SU-DHL-6 (cell line): ENCODE results near the gene POFUT2.
"Not testable (repeated sequence)": the region's sequence is repeated elsewhere in the genome, so short reads cannot be mapped to it uniquely, and the experiment has no call there.

Experiments
- H2AFZ ChIP-seq: fragments of 200-600 bp; sonication (generic); 2 replicates; pipeline ENCODE4 v1.6.1; 2014; ENCODE audit warnings: low read depth, mild to moderate bottlenecking, moderate library complexity, mixed read lengths, antibody characterized with exemption, low read length; ENCODE audit not compliant: severe bottlenecking
- H3F3A ChIP-seq: fragments of 200-600 bp; shearing (Covaris generic); 2 replicates; pipeline ENCODE4 v1.6.0; 2016; ENCODE audit warnings: antibody characterized with exemption, mild to moderate bottlenecking; ENCODE audit not compliant: insufficient read depth
- H3K27ac ChIP-seq: fragments of 200-600 bp; sonication (generic); 2 replicates; pipeline ENCODE4 v1.5.1; 2016; ENCODE audit warnings: low read depth, mild to moderate bottlenecking, low read length, moderate library complexity, mixed read lengths
- H3K27me3 ChIP-seq: fragments of 200-600 bp; sonication (generic), shearing (Covaris generic); 2 replicates; pipeline ENCODE4 v1.6.0; 2014; ENCODE audit warnings: mild to moderate bottlenecking, low read length
- H3K36me3 ChIP-seq: fragments of 200-600 bp; sonication (generic); 2 replicates; pipeline ENCODE4 v1.6.1; 2014; ENCODE audit warnings: mild to moderate bottlenecking, low read length, mixed read lengths
- H3K4me2 ChIP-seq: fragments of 300-600, 200-600 bp; shearing (Covaris generic), sonication (generic); 2 replicates; pipeline ENCODE4 v1.6.0; 2014; ENCODE audit warnings: low read length, low read depth, mild to moderate bottlenecking; ENCODE audit not compliant: poor library complexity, severe bottlenecking
- H3K4me3 ChIP-seq: fragments of 200-600 bp; sonication (generic); 2 replicates; pipeline ENCODE4 v1.5.1; 2014; ENCODE audit warnings: antibody characterized with exemption, low read length, mild to moderate bottlenecking, mixed read lengths; ENCODE audit not compliant: insufficient read depth, poor library complexity, severe bottlenecking
- H3K79me2 ChIP-seq: fragments of 200-600 bp; sonication (generic); 2 replicates; pipeline ENCODE4 v1.6.1; 2014; ENCODE audit warnings: mild to moderate bottlenecking, low read length, moderate library complexity; ENCODE audit not compliant: insufficient read depth
- H3K9ac ChIP-seq: fragments of 200-600 bp; sonication (generic); 2 replicates; pipeline ENCODE4 v1.7.0; 2014; ENCODE audit warnings: mild to moderate bottlenecking, low read length
- H3K9me2 ChIP-seq: fragments of 200-600 bp; sonication (generic); replicated peaks from 2 replicates; pipeline ENCODE4 v1.6.1; 2014; ENCODE audit warnings: low read length; ENCODE audit not compliant: insufficient read depth
- H3K9me3 ChIP-seq: fragments of 200-600 bp; sonication (generic); 2 replicates; pipeline ENCODE4 v1.6.1; 2014; ENCODE audit warnings: low read length, mixed read lengths; ENCODE audit not compliant: insufficient read depth
- H4K20me1 ChIP-seq: fragments of 200-600 bp; sonication (generic); 2 replicates; pipeline ENCODE4 v1.6.1; 2014; ENCODE audit warnings: low read depth, mild to moderate bottlenecking, antibody characterized with exemption, low read length, moderate library complexity, mixed read lengths
- EZH2phosphoT487 ChIP-seq: fragments of 200-600 bp; sonication (generic), shearing (Covaris generic); conservative IDR thresholded peaks from 2 replicates; pipeline ENCODE4 v1.6.1; 2018; ENCODE audit warnings: mild to moderate bottlenecking, antibody characterized with exemption, low read length, moderate library complexity, mixed read lengths
- TF ChIP-seq, protein P1 (sequence below): fragments of 200-600 bp; sonication (generic); IDR thresholded peaks from one replicate; pipeline ENCODE4 v1.5.1; 2017; ENCODE audit warnings: antibody characterized with exemption, mild to moderate bottlenecking, low read length, moderate library complexity; ENCODE audit not compliant: insufficient read depth, poor library complexity, severe bottlenecking

POFUT2 gene

DNA sequence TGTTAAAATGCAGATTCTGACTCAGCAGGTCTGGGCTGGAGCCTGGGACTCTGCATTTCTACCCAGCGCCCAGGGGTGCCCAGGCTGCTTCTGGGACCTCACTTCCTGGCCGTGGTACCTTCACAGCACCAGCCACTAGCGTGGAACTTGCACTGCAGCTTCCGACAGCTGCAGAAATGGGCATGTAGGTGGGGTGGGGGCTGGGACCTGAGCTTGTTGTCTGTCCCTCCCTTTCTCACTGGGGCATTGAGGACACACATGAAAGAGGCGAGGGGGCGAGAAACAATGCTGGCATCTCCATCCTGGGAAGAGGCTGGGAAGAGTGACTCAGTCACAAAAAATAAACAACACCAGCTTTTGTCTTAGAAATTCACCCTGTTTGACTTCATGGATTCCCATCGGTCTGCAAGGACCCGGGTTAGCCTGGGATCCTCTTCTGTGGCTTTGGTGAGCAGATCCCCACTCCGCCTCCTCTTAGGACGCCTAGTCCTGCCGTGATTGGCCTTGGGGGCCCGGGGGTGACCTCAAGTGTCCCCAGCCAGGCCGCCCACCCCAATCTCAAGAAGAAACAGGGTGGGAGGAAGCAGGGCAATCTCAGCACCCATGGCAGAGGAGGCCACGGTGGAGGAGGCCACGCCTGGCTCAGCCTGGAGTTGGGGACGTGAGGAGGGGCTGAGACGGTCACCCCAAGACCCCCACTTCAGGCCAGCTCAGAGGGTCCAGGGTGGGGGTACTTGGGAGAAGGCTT lies 29.9 kb upstream of the POFUT2 start:
- Histone ChIP-seq H3F3A (no peaks in the 10 kb centered on the region), H2AFZ (no peak overlapping the region), H3K4me3 (no peak overlapping the region), H3K9me3 (no peaks in the 10 kb centered on the region), H3K9ac (no peak overlapping the region), H3K79me2 (no peaks in the 10 kb centered on the region), H3K9me2 (no peaks in the 10 kb centered on the region), H3K27me3 (0 out of 2 replicates have a peak, but pooled peaks cover under 1% of the 10 kb centered on the region), H3K27ac (no peak overlapping the region), H4K20me1 (no peaks in the 10 kb centered on the region), H3K4me2 (no peak overlapping the region), H3K36me3 (no peaks in the 10 kb centered on the region)
- no peak for TF ChIP-seq EZH2phosphoT487
- TF ChIP-seq, protein P1, sequence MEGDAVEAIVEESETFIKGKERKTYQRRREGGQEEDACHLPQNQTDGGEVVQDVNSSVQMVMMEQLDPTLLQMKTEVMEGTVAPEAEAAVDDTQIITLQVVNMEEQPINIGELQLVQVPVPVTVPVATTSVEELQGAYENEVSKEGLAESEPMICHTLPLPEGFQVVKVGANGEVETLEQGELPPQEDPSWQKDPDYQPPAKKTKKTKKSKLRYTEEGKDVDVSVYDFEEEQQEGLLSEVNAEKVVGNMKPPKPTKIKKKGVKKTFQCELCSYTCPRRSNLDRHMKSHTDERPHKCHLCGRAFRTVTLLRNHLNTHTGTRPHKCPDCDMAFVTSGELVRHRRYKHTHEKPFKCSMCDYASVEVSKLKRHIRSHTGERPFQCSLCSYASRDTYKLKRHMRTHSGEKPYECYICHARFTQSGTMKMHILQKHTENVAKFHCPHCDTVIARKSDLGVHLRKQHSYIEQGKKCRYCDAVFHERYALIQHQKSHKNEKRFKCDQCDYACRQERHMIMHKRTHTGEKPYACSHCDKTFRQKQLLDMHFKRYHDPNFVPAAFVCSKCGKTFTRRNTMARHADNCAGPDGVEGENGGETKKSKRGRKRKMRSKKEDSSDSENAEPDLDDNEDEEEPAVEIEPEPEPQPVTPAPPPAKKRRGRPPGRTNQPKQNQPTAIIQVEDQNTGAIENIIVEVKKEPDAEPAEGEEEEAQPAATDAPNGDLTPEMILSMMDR: no peak

DNA sequence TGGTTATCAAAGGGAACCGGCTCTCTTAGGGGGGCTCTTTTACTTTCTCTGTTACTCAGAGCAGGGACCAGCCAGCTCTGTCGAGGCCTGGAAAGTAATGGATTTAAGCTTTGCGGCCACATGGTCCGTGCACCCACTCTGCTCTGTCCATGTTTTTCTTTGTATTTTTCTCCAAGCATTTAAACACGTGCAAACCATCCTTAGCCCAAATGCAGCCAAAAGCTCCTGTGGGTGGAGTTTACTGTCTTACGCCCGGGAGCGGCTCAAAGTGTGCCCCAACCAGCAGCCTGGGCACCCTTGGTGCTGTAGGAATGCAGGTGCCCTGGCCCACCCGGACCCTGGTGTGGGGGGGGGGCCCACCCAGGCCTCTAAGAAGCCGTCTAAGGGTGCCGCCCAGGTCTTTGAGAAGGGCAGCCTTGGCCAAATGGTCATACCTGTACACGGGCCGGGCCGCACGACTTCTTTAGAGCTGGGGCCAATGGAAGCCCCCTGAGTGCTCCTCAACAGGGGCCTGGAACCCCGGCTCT lies 29.2 kb upstream of the POFUT2 start:
- Histone ChIP-seq H3K9ac (no peak overlapping the region), H3K36me3 (no peaks in the 10 kb centered on the region), H3K27me3 (0 out of 2 replicates have a peak, but pooled peaks cover 4% of the 10 kb centered on the region), H3K79me2 (no peaks in the 10 kb centered on the region), H3K9me2 (no peaks in the 10 kb centered on the region), H3K4me3 (no peak overlapping the region), H3F3A (no peaks in the 10 kb centered on the region), H2AFZ (no peak overlapping the region), H3K27ac (no peak overlapping the region), H3K4me2 (no peak overlapping the region), H3K9me3 (no peaks in the 10 kb centered on the region), H4K20me1 (no peaks in the 10 kb centered on the region)
- no peak for TF ChIP-seq EZH2phosphoT487

DNA sequence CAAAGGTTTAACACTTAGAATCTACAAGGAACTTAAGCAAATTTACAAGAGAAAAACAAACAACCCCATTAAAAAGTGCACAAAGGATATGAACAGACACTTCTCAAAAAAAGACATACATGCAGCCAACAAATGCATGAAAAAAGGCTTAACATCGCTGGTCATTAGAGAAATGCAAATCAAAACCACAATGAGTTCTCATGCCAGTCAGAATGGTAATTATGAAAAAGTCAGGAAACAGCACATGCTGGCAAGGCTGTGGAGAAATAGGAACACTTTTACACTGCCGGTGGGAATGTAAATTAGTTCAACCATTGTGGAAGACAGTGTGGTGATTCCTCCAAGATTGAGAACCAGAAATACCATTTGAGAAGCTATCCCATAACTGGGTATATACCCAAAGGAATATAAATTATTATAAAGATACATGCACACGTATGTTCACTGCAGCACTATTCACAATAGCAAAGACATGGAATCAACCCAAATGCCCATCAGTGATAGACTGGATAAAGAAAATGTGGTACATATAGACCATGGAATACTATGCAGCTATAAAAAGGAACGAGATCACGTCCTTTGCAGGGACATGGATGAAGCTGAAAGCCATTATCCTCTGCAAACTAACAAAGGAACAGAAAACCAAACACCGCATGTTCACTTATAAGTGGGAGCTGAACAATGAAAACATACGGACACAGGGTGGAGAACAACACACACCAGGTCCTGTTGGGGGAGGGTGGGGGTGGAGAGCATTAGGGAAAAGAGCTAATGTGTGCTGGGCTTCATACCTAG lies 28.2 kb upstream of the POFUT2 start:
- not testable (repeated sequence) for H3K27ac ChIP-seq

DNA sequence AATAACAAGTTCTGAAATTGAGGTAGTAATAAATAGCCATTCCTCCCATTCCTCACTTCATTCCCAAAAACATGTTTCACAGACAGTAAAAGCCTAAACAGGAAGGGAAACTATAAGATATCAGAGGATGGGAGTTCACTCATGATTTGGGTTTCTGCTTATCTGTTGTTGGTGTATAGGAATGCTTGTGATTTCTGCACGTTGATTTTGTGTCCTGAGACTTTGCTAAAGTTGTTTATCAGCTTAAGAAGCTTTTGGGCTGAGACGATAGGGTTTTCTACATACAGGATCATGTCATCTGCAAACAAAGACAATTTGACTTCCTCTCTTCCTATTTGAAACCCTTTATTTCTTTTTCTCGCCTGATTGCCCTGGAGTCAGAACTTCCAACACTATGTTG lies 26.0 kb upstream of the POFUT2 start:
- no peak overlapping the region for H3K9ac ChIP-seq
- no peak overlapping the region for H2AFZ ChIP-seq
- H3F3A ChIP-seq: no peaks in the 10 kb centered on the region
- 0 out of 2 replicates have a peak, but pooled peaks cover 4% of the 10 kb centered on the region for H3K27me3 ChIP-seq
- H3K9me3 ChIP-seq: no peaks in the 10 kb centered on the region
- no peaks in the 10 kb centered on the region for H3K9me2 ChIP-seq
- H3K4me3 ChIP-seq: no peak overlapping the region
- H3K79me2 ChIP-seq: no peaks in the 10 kb centered on the region
- no peak overlapping the region for H3K27ac ChIP-seq
- no peak overlapping the region for H3K4me2 ChIP-seq
- no peaks in the 10 kb centered on the region for H3K36me3 ChIP-seq
- H4K20me1 ChIP-seq: no peaks in the 10 kb centered on the region
- TF ChIP-seq, protein P1: no peak

More for the DNA sequence above, 28.2 kb upstream of the POFUT2 start:
- not testable (repeated sequence) for H3K36me3 ChIP-seq, H3K4me2 ChIP-seq, H3F3A ChIP-seq, H2AFZ ChIP-seq, H3K9me2 ChIP-seq, H4K20me1 ChIP-seq, H3K9me3 ChIP-seq, H3K79me2 ChIP-seq, H3K27me3 ChIP-seq, H3K4me3 ChIP-seq, H3K9ac ChIP-seq
